H7 (cell line): ENCODE data around the gene MVK. TPM values are rescaled to one million over a fixed set of nuclear protein-coding genes. Genes with fewer than 3 reads are reported as not detected.

Experiments used
- DNase-seq: peaks from one replicate; pipeline ENCODE4 v3.0.0; 2012
- H3K27me3 ChIP-seq: 2 replicates; pipeline ENCODE4 v1.6.0; 2011; ENCODE audit warnings: mild to moderate bottlenecking, low read length; ENCODE audit not compliant: control insufficient read depth, insufficient read depth
- H3K36me3 ChIP-seq: replicated peaks from 2 replicates; pipeline ENCODE4 v1.5.1; 2011; ENCODE audit warnings: low read length; ENCODE audit not compliant: control insufficient read depth, insufficient read depth
- H3K4me3 ChIP-seq: 2 replicates; pipeline ENCODE4 v1.5.1; 2011; ENCODE audit warnings: low read depth, mild to moderate bottlenecking, control low read depth, low read length, moderate library complexity; ENCODE audit not compliant: insufficient read depth
- total RNA-seq: library from RNA; depleted of rRNA; stranded (reverse); fragments of >200 nt; shearing (Covaris generic); gene quantifications from 2 replicates; pipeline ENCODE4 v1.2.3, GENCODE V29; 2014

Gene MVK
- total RNA-seq, 1 experiment from 2014 or later: 47.1 TPM

- H3K27me3 ChIP-seq: no peaks in the 10 kb centered on the region
- H3K4me3 ChIP-seq: no peak overlapping the region
- DNase-seq: no peak
- no peaks in the 10 kb centered on the region for H3K36me3 ChIP-seq
These were observed 20.1 kb upstream of the MVK start for GRCh38 chr12:109553483-109553882.

- no peak overlapping the region for H3K4me3 ChIP-seq
- no peaks in the 10 kb centered on the region for H3K36me3 ChIP-seq
- DNase-seq: no peak
- no peaks in the 10 kb centered on the region for H3K27me3 ChIP-seq
These were observed 19.6 kb upstream of the MVK start for GRCh38 chr12:109553906-109554500.

GRCh38 chr12:109554761-109555160 is 18.8 kb upstream of the MVK start:
- Histone ChIP-seq H3K36me3 (no peaks in the 10 kb centered on the region), H3K27me3 (no peaks in the 10 kb centered on the region), H3K4me3 (no peak overlapping the region)
- DNase-seq: no peak

- Histone ChIP-seq H3K36me3 (no peaks in the 10 kb centered on the region; the same call in 1 of the 2 replicates), H3K4me3 (no peak overlapping the region), H3K27me3 (no peaks in the 10 kb centered on the region)
- DNase-seq: no peak
These were observed 17.9 kb upstream of the MVK start for GRCh38 chr12:109555431-109556315.

- DNase-seq: no peak
- H3K4me3 ChIP-seq: no peak overlapping the region
- H3K27me3 ChIP-seq: no peaks in the 10 kb centered on the region
- H3K36me3 ChIP-seq: no peaks in the 10 kb centered on the region; the same call in none of the 2 replicates
These were observed 16.4 kb upstream of the MVK start for GRCh38 chr12:109557200-109557599.

- Histone ChIP-seq H3K27me3 (no peaks in the 10 kb centered on the region), H3K4me3 (no peak overlapping the region)
These were observed 15.8 kb upstream of the MVK start for GRCh38 chr12:109557805-109558204.

GRCh38 chr12:109558374-109559199 is 15.0 kb upstream of the MVK start:
- Histone ChIP-seq H3K4me3 (no peak overlapping the region), H3K27me3 (no peaks in the 10 kb centered on the region), H3K36me3 (peaks cover 2% of the 10 kb centered on the region)
- DNase-seq: no peak

More at GRCh38 chr12:109557805-109558204, 15.8 kb upstream of the MVK start:
- no peak for DNase-seq
- peaks cover 2% of the 10 kb centered on the region for H3K36me3 ChIP-seq

GRCh38 chr12:109559200-109559505 is 14.4 kb upstream of the MVK start:
- Histone ChIP-seq H3K27me3 (no peaks in the 10 kb centered on the region), H3K4me3 (no peak overlapping the region), H3K36me3 (peaks cover 2% of the 10 kb centered on the region)
- no peak for DNase-seq

- H3K36me3 ChIP-seq: peaks cover 2% of the 10 kb centered on the region
- DNase-seq: no peak
- H3K27me3 ChIP-seq: no peaks in the 10 kb centered on the region
- H3K4me3 ChIP-seq: no peak overlapping the region
These were observed 14.0 kb upstream of the MVK start for GRCh38 chr12:109559601-109560000.

- no peak for DNase-seq
- no peak overlapping the region for H3K4me3 ChIP-seq
- peaks cover 6% of the 10 kb centered on the region for H3K36me3 ChIP-seq
- no peaks in the 10 kb centered on the region for H3K27me3 ChIP-seq
These were observed 12.5 kb upstream of the MVK start for GRCh38 chr12:109560867-109561710.

- DNase-seq: no peak
- Histone ChIP-seq H3K36me3 (peaks cover 7% of the 10 kb centered on the region), H3K4me3 (no peak overlapping the region), H3K27me3 (no peaks in the 10 kb centered on the region)
These were observed 11.9 kb upstream of the MVK start for GRCh38 chr12:109561711-109562030.

GRCh38 chr12:109562871-109563270 is 10.7 kb upstream of the MVK start:
- DNase-seq: no peak
- Histone ChIP-seq H3K27me3 (no peaks in the 10 kb centered on the region), H3K4me3 (no peak overlapping the region), H3K36me3 (peaks cover 7% of the 10 kb centered on the region)

- Histone ChIP-seq H3K36me3 (peaks cover 9% of the 10 kb centered on the region), H3K4me3 (no peak overlapping the region), H3K27me3 (no peaks in the 10 kb centered on the region)
- DNase-seq: no peak
These were observed 10.0 kb upstream of the MVK start for GRCh38 chr12:109563291-109564284.
